Vagina (tissue), 2 donors: ENCODE results near the gene DCUN1D5. TPM values are rescaled to one million over a fixed set of nuclear protein-coding genes. Genes with fewer than 3 reads are reported as not detected.

Source experiments
- DNase-seq, 2 donors: peaks; one replicate each; pipeline ENCODE4 v3.0.0-alpha.2; 2017; ENCODE audit errors: extremely low spot score in 2 of 2
- H3K27ac ChIP-seq: fragments of 200-600 bp; sonication (generic); one replicate; pipeline ENCODE4 v1.5.1; 2019
- H3K27me3 ChIP-seq: fragments of 200-600 bp; sonication (generic); one replicate; pipeline ENCODE4 v1.5.1; 2019
- H3K36me3 ChIP-seq, 2 donors: fragments of 200-600 bp; sonication (generic); one replicate each; pipeline ENCODE4 v1.5.1; 2017 to 2019
- H3K4me1 ChIP-seq: fragments of 200-600 bp; sonication (generic); one replicate; pipeline ENCODE4 v1.5.1; 2019
- H3K4me3 ChIP-seq, 2 donors: fragments of 200-600 bp; sonication (generic); 1 replicate in 1 of 2; 2 replicates in 1 of 2; pipeline ENCODE4 v1.5.1; 2016 to 2019
- H3K9me3 ChIP-seq: fragments of 200-600 bp; sonication (generic); one replicate; pipeline ENCODE4 v1.5.1; 2019
- POLR2A ChIP-seq, 2 donors: fragments of 450-650 bp; IDR thresholded peaks; one replicate each; pipeline ENCODE4 v1.6.1; 2017; ENCODE audit warnings: antibody characterized with exemption in 2 of 2, mild to moderate bottlenecking in 2 of 2, moderate library complexity in 2 of 2
- POLR2AphosphoS5 ChIP-seq, 2 donors: sonication (generic); formaldehyde crosslinking; IDR thresholded peaks; one replicate each; pipeline ENCODE4 v1.9.0; 2017; ENCODE audit warnings: antibody characterized with exemption in 2 of 2, mild to moderate bottlenecking in 2 of 2, low read depth in 1 of 2; ENCODE audit not compliant: insufficient read depth in 1 of 2
- intact Hi-C: fragments of 100-400 bp; cut with DNase I; formaldehyde crosslinking; loops from one replicate; pipeline ENCODE4 v1.15.1; 2023
- total RNA-seq: library from RNA; depleted of rRNA; stranded (reverse); fragments of >200 nt; gene quantifications from one replicate; pipeline ENCODE4 v1.2.3, GENCODE V29; 2016
- TF ChIP-seq, protein P1 (sequence below), 3 experiments: fragments of 450-650 bp in 2 of 3; fragments of 200-600 bp in 1 of 3; sonication (generic) in 1 of 3; IDR thresholded peaks; one replicate each; pipeline ENCODE4 v1.5.1; 2017 to 2019; ENCODE audit warnings: antibody characterized with exemption in 3 of 3, mild to moderate bottlenecking in 2 of 3, moderate library complexity in 2 of 3

Gene DCUN1D5
- total RNA-seq, 1 donor from 2014 or later = 37.3 TPM

DNA sequence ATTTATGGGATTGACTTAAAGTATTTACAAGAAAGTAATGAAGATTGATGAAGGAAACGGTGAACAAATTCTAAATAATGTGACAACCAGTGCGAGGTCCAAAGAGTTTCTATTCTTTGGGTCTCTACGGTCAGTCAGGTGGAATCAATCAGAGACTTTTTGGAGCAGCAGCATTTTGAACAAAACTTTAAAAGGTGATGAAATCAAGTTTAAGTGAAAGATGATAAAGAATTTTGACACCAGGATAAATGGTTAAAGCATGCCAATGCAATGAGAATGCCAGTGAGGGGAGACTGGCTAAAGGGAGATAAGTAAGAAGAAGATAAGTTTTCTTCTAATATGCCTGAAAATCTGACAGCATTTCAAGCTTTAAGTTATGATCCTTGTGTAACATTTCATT lies 67.9 kb downstream of the DCUN1D5 start:
- Histone ChIP-seq H3K4me3 (no peak overlapping the region), H3K27ac (no peak overlapping the region), H3K27me3 (no peaks in the 10 kb centered on the region), H3K4me1 (no peaks in the 10 kb centered on the region), H3K36me3 (no peaks in the 10 kb centered on the region), H3K9me3 (no peaks in the 10 kb centered on the region)
- no peak for DNase-seq
- intact Hi-C loops = no loop called here
- TF ChIP-seq, protein P1, sequence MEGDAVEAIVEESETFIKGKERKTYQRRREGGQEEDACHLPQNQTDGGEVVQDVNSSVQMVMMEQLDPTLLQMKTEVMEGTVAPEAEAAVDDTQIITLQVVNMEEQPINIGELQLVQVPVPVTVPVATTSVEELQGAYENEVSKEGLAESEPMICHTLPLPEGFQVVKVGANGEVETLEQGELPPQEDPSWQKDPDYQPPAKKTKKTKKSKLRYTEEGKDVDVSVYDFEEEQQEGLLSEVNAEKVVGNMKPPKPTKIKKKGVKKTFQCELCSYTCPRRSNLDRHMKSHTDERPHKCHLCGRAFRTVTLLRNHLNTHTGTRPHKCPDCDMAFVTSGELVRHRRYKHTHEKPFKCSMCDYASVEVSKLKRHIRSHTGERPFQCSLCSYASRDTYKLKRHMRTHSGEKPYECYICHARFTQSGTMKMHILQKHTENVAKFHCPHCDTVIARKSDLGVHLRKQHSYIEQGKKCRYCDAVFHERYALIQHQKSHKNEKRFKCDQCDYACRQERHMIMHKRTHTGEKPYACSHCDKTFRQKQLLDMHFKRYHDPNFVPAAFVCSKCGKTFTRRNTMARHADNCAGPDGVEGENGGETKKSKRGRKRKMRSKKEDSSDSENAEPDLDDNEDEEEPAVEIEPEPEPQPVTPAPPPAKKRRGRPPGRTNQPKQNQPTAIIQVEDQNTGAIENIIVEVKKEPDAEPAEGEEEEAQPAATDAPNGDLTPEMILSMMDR (IDR thresholded peaks at IDR 0.05) = no peak
- TF ChIP-seq POLR2AphosphoS5 (IDR thresholded peaks at IDR 0.05; ENCODE audit: insufficient read depth in 1 of 2, low read depth in 1 of 2) (no peak), POLR2A (IDR thresholded peaks at IDR 0.05) (no peak)

DNA sequence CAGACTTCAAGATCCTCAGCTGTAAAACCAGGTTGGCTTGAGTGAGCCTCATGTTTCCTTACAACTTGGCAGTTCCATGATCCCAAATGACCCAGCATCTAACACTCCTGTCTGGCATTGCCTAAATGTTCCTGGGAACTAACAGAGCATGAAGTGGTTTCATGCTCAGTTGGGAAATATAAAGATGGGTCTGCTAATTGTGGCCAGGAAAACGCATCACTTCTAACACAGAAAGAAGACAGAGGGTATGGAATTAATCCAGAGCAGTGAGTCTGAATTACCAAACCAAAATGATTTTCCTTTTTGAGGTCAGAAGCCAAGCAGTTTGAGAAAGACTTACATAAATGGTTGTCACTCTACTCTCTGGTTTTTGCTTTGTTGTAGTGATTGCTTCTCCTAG lies 75.9 kb downstream of the DCUN1D5 start:
- intact Hi-C loops = no loop called here
- H3K4me1 ChIP-seq = no peaks in the 10 kb centered on the region

DNA sequence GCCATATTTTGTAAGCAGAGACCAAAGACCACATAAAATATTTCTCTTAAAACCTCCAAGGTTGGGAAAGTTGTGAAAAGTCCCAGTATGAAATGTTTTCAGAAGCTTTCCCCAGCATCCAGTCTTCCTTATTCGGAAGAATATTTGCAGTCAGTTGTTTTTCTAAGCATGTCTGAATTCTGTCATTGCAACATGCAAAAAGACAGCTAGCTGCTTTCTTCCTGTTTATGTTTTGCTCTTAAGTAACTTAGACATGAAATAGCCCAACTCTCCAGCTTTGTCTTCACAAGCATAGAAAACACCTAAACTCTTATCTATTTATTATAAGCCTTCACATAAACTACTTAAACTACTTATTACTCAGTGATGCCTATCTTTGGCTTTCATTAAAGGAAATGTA lies 78.5 kb downstream of the DCUN1D5 start:
- H3K27ac ChIP-seq = no peak overlapping the region
- H3K9me3 ChIP-seq = no peaks in the 10 kb centered on the region
- no peaks in the 10 kb centered on the region for H3K36me3 ChIP-seq
- no peak for DNase-seq
- H3K27me3 ChIP-seq = no peaks in the 10 kb centered on the region
- no peak for TF ChIP-seq POLR2A (IDR thresholded peaks at IDR 0.05)
- TF ChIP-seq, protein P1 (IDR thresholded peaks at IDR 0.05) = no peak
- TF ChIP-seq POLR2AphosphoS5 (IDR thresholded peaks at IDR 0.05; ENCODE audit: insufficient read depth in 1 of 2, low read depth in 1 of 2) = no peak
- H3K4me3 ChIP-seq = no peak overlapping the region
- no peaks in the 10 kb centered on the region for H3K4me1 ChIP-seq
- intact Hi-C loops = no loop called here

More for the DNA sequence above, 75.9 kb downstream of the DCUN1D5 start:
- H3K4me3 ChIP-seq = no peak overlapping the region
- no peaks in the 10 kb centered on the region for H3K36me3 ChIP-seq
- TF ChIP-seq POLR2A (IDR thresholded peaks at IDR 0.05) (no peak), POLR2AphosphoS5 (IDR thresholded peaks at IDR 0.05; ENCODE audit: insufficient read depth in 1 of 2, low read depth in 1 of 2) (no peak)
- TF ChIP-seq, protein P1 (IDR thresholded peaks at IDR 0.05) = no peak
- H3K27me3 ChIP-seq = no peaks in the 10 kb centered on the region
- DNase-seq = no peak
- no peaks in the 10 kb centered on the region for H3K9me3 ChIP-seq
- H3K27ac ChIP-seq = no peak overlapping the region

Other genes starting within 250 kb of the DCUN1D5 start
- gene MMP3, start 248.6 kb downstream of the DCUN1D5 start, total RNA-seq = not detected
- not detected for gene MMP12, start 217.2 kb downstream of the DCUN1D5 start, total RNA-seq
- gene MMP13, start 136.4 kb downstream of the DCUN1D5 start, total RNA-seq = 0.98 TPM
- gene DYNC2H1, start 17.3 kb upstream of the DCUN1D5 start, total RNA-seq = 25.3 TPM